GM18873 (cell line): ENCODE measurements around the gene ARHGEF5.
"Not testable (repeated sequence)": the region's sequence is repeated elsewhere in the genome, so short reads cannot be mapped to it uniquely, and the experiment has no call there.

Experiments
- ATAC-seq: cut with Tn5 transposase; IDR thresholded peaks from one replicate; pipeline ENCODE4 v1.9.1; 2021; ENCODE audit warnings: mild to moderate bottlenecking, moderate library complexity, moderate number of reproducible peaks; ENCODE audit not compliant: unreplicated experiment, low FRiP score

Gene ARHGEF5

GRCh38 chr7:144355176-144355822 lies at the start of gene ARHGEF5:
Gene ARHGEF5, plus strand, starts transcription at chr7:144355402. Its CDS starts 7,268 bp downstream, at chr7:144362670.
- ATAC-seq = peak; percentile 52

- not testable (repeated sequence) for ATAC-seq
Observed at GRCh38 chr7:144309702-144310101, 45.5 kb upstream of the ARHGEF5 start.

- not testable (repeated sequence) for ATAC-seq
Observed at GRCh38 chr7:144311218-144311617, 44.0 kb upstream of the ARHGEF5 start.

- not testable (repeated sequence) for ATAC-seq
Observed at GRCh38 chr7:144311872-144312469, 43.2 kb upstream of the ARHGEF5 start, which contains the start of gene OR2A1. Gene OR2A1, plus strand, starts transcription at chr7:144312419. Its CDS starts 5,706 bp downstream, at chr7:144318125.

- ATAC-seq = not testable (repeated sequence)
Observed at GRCh38 chr7:144317537-144317936, 37.7 kb upstream of the ARHGEF5 start.

GRCh38 chr7:144319547-144319946 lies 35.7 kb upstream of the ARHGEF5 start:
- ATAC-seq = not testable (repeated sequence)

- ATAC-seq = not testable (repeated sequence)
Observed at GRCh38 chr7:144321677-144322206, 33.5 kb upstream of the ARHGEF5 start.

- not testable (repeated sequence) for ATAC-seq
Observed at GRCh38 chr7:144323359-144323758, 31.8 kb upstream of the ARHGEF5 start.

- not testable (repeated sequence) for ATAC-seq
Observed at GRCh38 chr7:144325868-144326267, 29.3 kb upstream of the ARHGEF5 start.

GRCh38 chr7:144330044-144330443 lies 25.2 kb upstream of the ARHGEF5 start:
- ATAC-seq = not testable (repeated sequence)

- ATAC-seq = not testable (repeated sequence)
Observed at GRCh38 chr7:144331221-144331995, 23.8 kb upstream of the ARHGEF5 start.

GRCh38 chr7:144331996-144332288 lies 23.3 kb upstream of the ARHGEF5 start:
- ATAC-seq = not testable (repeated sequence)

GRCh38 chr7:144348625-144349024 lies 6.6 kb upstream of the ARHGEF5 start:
- not testable (repeated sequence) for ATAC-seq

GRCh38 chr7:144351667-144352066 lies 3.5 kb upstream of the ARHGEF5 start:
- ATAC-seq = not testable (repeated sequence)

GRCh38 chr7:144356185-144356584 lies 983 bp downstream of the ARHGEF5 start:
- not testable (repeated sequence) for ATAC-seq

- ATAC-seq = not testable (repeated sequence)
Observed at GRCh38 chr7:144356860-144357259, 1.7 kb downstream of the ARHGEF5 start.

GRCh38 chr7:144362061-144362460 lies 6.9 kb downstream of the ARHGEF5 start:
- not testable (repeated sequence) for ATAC-seq

- not testable (repeated sequence) for ATAC-seq
Observed at GRCh38 chr7:144365523-144365922, 10.3 kb downstream of the ARHGEF5 start.

- ATAC-seq = not testable (repeated sequence)
Observed at GRCh38 chr7:144367250-144367649, 12.0 kb downstream of the ARHGEF5 start.

GRCh38 chr7:144369221-144369620 lies 14.0 kb downstream of the ARHGEF5 start:
- not testable (repeated sequence) for ATAC-seq

- no peak for ATAC-seq
Observed at GRCh38 chr7:144378651-144379050, 23.4 kb downstream of the ARHGEF5 start.
